ENCODE measurements around the gene RAPGEF1. TPM values are rescaled to one million over a fixed set of nuclear protein-coding genes. Genes with fewer than 3 reads are reported as not detected.

The RAPGEF1 gene
- total RNA-seq, 1 donor from 2014 or later, result 168 TPM

DNA sequence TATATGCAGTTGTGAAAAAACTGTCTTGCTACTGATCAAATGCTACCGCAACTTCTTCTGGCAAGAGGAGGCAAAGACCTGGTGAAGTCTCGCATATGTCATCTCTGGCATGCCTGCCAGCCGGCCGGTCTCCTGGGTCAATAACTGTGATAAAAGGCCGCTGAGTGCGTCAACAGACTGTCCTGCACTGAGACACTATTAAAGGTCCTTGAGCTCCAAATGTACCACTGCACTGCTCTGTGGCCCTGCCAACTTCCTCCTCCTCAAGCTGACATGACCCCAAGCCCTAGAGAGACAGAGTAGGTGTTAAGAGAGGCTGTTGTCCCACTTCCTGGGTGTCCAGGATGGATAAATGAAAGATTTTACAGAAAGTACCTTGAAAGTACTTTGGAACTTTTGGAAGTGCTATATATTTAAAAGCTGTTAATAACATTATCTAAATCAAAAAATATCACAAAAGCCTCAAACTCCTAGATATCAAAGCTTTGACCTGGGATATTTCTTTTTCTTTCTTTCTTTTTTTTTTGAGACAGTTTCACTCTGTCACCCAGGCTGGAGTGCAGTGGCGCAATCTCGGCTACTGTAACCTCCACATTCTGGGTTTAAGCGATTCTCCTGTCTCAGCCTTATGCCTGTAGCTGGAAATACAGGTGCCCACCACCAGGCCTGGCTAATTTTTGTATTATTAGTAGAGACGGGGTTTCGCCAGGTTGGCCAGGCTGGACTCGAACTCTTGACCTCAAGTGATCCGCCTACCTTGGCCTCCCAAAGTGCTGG lies 31.5 kb downstream of the RAPGEF1 start:
- H3K4me3 Mint-ChIP-seq, result peak overlapping the region; percentile 43
- H3K4me1 Mint-ChIP-seq (ENCODE audit: low read depth), result peaks cover 89% of the 10 kb centered on the region
- no peaks in the 10 kb centered on the region for H3K9me3 Mint-ChIP-seq
- H3K27ac Mint-ChIP-seq, result peak overlapping the region; percentile 81
- intact Hi-C loops (cut with micrococcal nuclease), result loop anchor here (1.0 to 2.0 kb wide), 2 partner anchors 16 to 30 kb away; no protein-coding TSS in a partner anchor
- H3K36me3 Mint-ChIP-seq (ENCODE audit: low read depth), result peaks cover 21% of the 10 kb centered on the region
- H3K27me3 Mint-ChIP-seq (ENCODE audit: insufficient read depth), result no peaks in the 10 kb centered on the region
- DNase-seq (ENCODE audit: low spot score), result no peak

DNA sequence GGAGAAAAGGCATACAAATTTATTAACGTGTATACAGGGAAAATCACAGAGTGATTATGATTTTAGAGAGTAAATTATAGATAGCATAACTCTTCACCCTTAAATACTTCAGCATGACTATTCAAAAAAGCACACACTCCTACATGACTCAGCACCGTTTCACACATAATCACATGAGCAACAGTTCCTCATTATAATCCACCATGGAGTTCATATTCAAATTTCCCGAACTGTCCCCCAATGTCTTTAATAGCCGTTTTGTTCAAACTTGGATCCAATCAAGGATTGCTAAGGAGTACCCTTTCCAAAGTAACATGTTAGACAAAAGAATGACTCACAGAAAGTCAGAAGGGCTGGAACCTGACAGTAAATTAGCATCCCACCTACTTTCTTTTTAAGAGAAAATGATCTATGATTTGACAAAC lies 32.1 kb downstream of the RAPGEF1 start:
- peak overlapping the region; percentile 81 for H3K27ac Mint-ChIP-seq
- H3K36me3 Mint-ChIP-seq (ENCODE audit: low read depth), result peaks cover 14% of the 10 kb centered on the region

GRCh38 chr9:131707050-131707449 lies 32.8 kb downstream of the RAPGEF1 start:
- intact Hi-C loops (cut with micrococcal nuclease), result no loop called here
- peaks cover 12% of the 10 kb centered on the region for H3K36me3 Mint-ChIP-seq (ENCODE audit: low read depth)
- H3K27ac Mint-ChIP-seq, result peak overlapping the region; percentile 70
- DNase-seq (ENCODE audit: low spot score), result no peak
- H3K27me3 Mint-ChIP-seq (ENCODE audit: insufficient read depth), result no peaks in the 10 kb centered on the region
- H3K9me3 Mint-ChIP-seq, result no peaks in the 10 kb centered on the region
- no peak overlapping the region for H3K4me3 Mint-ChIP-seq
- peaks cover 90% of the 10 kb centered on the region for H3K4me1 Mint-ChIP-seq (ENCODE audit: low read depth)

More for the DNA sequence above, 32.1 kb downstream of the RAPGEF1 start:
- H3K27me3 Mint-ChIP-seq (ENCODE audit: insufficient read depth), result no peaks in the 10 kb centered on the region
- DNase-seq (ENCODE audit: low spot score), result no peak
- no peaks in the 10 kb centered on the region for H3K9me3 Mint-ChIP-seq
- intact Hi-C loops (cut with micrococcal nuclease), result loop anchor here (2.0 kb wide), 1 partner anchor 15 kb away; no protein-coding TSS in a partner anchor
- H3K4me3 Mint-ChIP-seq, result no peak overlapping the region
- peaks cover 90% of the 10 kb centered on the region for H3K4me1 Mint-ChIP-seq (ENCODE audit: low read depth)

- DNase-seq (ENCODE audit: low spot score), result no peak
- Mint-ChIP-seq H3K9me3 (no peaks in the 10 kb centered on the region), H3K36me3 (ENCODE audit: low read depth) (peaks cover 12% of the 10 kb centered on the region), H3K4me1 (ENCODE audit: low read depth) (peaks cover 90% of the 10 kb centered on the region), H3K27ac (peak overlapping the region; percentile 78), H3K27me3 (ENCODE audit: insufficient read depth) (no peaks in the 10 kb centered on the region), H3K4me3 (no peak overlapping the region)
- intact Hi-C loops (cut with micrococcal nuclease), result no loop called here
Measured at GRCh38 chr9:131706608-131706970, 33.3 kb downstream of the RAPGEF1 start.

- Mint-ChIP-seq H3K36me3 (ENCODE audit: low read depth) (peaks cover 16% of the 10 kb centered on the region), H3K4me1 (ENCODE audit: low read depth) (peaks cover 89% of the 10 kb centered on the region), H3K27me3 (ENCODE audit: insufficient read depth) (no peaks in the 10 kb centered on the region), H3K9me3 (no peaks in the 10 kb centered on the region), H3K27ac (peak overlapping the region; percentile 11), H3K4me3 (no peak overlapping the region)
- intact Hi-C loops (cut with micrococcal nuclease), result loop anchor here (5.0 kb wide), 1 partner anchor 32 kb away; no protein-coding TSS in a partner anchor
- no peak for DNase-seq (ENCODE audit: low spot score)
Measured at GRCh38 chr9:131704988-131705387, 34.9 kb downstream of the RAPGEF1 start.

DNA sequence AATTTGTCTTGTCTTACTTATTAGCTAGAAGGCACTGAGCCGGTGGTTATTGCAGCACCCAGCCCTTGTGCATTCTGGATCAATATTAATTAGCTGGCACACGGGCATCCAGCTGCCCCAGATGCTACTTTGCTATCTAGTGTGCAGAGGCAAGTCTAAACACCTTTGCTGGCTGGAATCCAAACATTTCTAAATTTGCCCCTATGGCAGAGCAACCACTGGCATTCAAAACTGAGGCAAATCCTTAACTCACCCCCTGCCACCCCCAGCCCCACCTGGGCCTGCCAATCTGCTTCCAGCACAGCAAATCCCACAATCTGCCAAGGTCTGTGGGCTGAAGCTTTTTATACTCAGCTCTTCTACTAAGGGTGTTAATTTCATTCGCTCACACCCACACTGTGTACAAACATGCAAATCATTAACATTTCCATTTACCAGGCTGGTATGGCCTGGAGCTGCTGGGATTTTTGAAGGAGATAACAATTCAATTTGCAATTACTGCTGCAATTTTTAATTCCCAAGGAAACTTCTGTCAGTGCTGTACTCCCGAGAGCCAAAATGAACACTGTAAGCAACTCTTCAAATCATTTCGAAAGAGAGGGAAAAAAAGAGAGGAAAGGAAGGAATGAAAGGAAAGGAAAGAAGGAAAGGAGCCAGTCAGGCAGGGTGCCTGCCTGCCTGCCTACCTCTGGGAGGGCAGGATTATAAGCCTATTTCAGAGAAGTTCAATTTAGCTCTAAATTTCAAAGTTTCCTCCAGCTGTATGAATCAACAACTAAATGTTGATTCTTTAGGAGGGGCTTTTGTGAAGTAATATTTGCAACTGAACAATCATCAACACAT lies 35.5 kb downstream of the RAPGEF1 start:
- peak overlapping the region; percentile 91 for H3K27ac Mint-ChIP-seq
- intact Hi-C loops (cut with micrococcal nuclease), result loop anchor here (5.0 kb wide), 1 partner anchor 33 kb away; no protein-coding TSS in a partner anchor
- no peaks in the 10 kb centered on the region for H3K27me3 Mint-ChIP-seq (ENCODE audit: insufficient read depth)
- DNase-seq (ENCODE audit: low spot score), result no peak
- peaks cover 89% of the 10 kb centered on the region for H3K4me1 Mint-ChIP-seq (ENCODE audit: low read depth)
- H3K9me3 Mint-ChIP-seq, result no peaks in the 10 kb centered on the region
- peaks cover 18% of the 10 kb centered on the region for H3K36me3 Mint-ChIP-seq (ENCODE audit: low read depth)
- peak overlapping the region; percentile 65 for H3K4me3 Mint-ChIP-seq

DNA sequence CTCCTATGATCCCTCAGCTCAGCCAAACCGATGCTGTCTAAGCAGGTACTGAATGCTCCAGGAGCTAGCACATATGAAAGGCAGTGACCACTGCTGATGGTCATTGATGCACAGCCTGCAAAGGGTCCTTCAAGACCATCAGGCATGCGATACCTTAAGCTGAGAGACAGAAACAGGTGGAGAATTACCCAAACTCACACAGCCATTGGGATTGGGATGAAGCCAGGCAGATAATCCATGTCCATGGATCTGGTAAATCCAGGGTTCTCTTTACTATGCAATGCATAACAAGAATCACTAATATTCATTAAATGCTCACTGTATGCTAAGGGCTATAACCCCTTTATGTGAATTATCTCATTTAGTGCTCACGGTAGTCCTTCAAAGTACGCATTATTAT lies 36.2 kb downstream of the RAPGEF1 start:
- no peak for DNase-seq (ENCODE audit: low spot score)
- Mint-ChIP-seq H3K4me1 (ENCODE audit: low read depth) (peaks cover 94% of the 10 kb centered on the region), H3K27ac (no peak overlapping the region), H3K4me3 (no peak overlapping the region), H3K27me3 (ENCODE audit: insufficient read depth) (no peaks in the 10 kb centered on the region), H3K9me3 (no peaks in the 10 kb centered on the region), H3K36me3 (ENCODE audit: low read depth) (peaks cover 18% of the 10 kb centered on the region)
- intact Hi-C loops (cut with micrococcal nuclease), result loop anchor here (2.0 to 5.0 kb wide), 2 partner anchors 15 to 34 kb away; no protein-coding TSS in a partner anchor

- Mint-ChIP-seq H3K27me3 (ENCODE audit: insufficient read depth) (no peaks in the 10 kb centered on the region), H3K36me3 (ENCODE audit: low read depth) (peaks cover 18% of the 10 kb centered on the region), H3K27ac (no peak overlapping the region), H3K9me3 (no peaks in the 10 kb centered on the region), H3K4me3 (no peak overlapping the region), H3K4me1 (ENCODE audit: low read depth) (peaks cover 95% of the 10 kb centered on the region)
- intact Hi-C loops (cut with micrococcal nuclease), result loop anchor here (2.0 to 5.0 kb wide), 2 partner anchors 14 to 34 kb away; no protein-coding TSS in a partner anchor
- no peak for DNase-seq (ENCODE audit: low spot score)
Measured at GRCh38 chr9:131702911-131703310, 37.0 kb downstream of the RAPGEF1 start.

- intact Hi-C loops (cut with micrococcal nuclease), result loop anchor here (2.0 to 5.0 kb wide), 2 partner anchors 13 to 35 kb away; no protein-coding TSS in a partner anchor
- peaks cover 18% of the 10 kb centered on the region for H3K36me3 Mint-ChIP-seq (ENCODE audit: low read depth)
- H3K9me3 Mint-ChIP-seq, result no peaks in the 10 kb centered on the region
- H3K4me3 Mint-ChIP-seq, result no peak overlapping the region
- H3K27me3 Mint-ChIP-seq (ENCODE audit: insufficient read depth), result no peaks in the 10 kb centered on the region
- peaks cover 95% of the 10 kb centered on the region for H3K4me1 Mint-ChIP-seq (ENCODE audit: low read depth)
- no peak for DNase-seq (ENCODE audit: low spot score)
- no peak overlapping the region for H3K27ac Mint-ChIP-seq
Measured at GRCh38 chr9:131701789-131702337, 38.0 kb downstream of the RAPGEF1 start.

GRCh38 chr9:131701436-131701781 lies 38.5 kb downstream of the RAPGEF1 start:
- no peak overlapping the region for H3K4me3 Mint-ChIP-seq
- H3K27me3 Mint-ChIP-seq (ENCODE audit: insufficient read depth), result no peaks in the 10 kb centered on the region
- H3K4me1 Mint-ChIP-seq (ENCODE audit: low read depth), result peaks cover 93% of the 10 kb centered on the region
- peaks cover 13% of the 10 kb centered on the region for H3K36me3 Mint-ChIP-seq (ENCODE audit: low read depth)
- H3K9me3 Mint-ChIP-seq, result no peaks in the 10 kb centered on the region
- intact Hi-C loops (cut with micrococcal nuclease), result loop anchor here (5.0 kb wide), 1 partner anchor 36 kb away; no protein-coding TSS in a partner anchor
- DNase-seq (ENCODE audit: low spot score), result no peak
- H3K27ac Mint-ChIP-seq, result no peak overlapping the region

DNA sequence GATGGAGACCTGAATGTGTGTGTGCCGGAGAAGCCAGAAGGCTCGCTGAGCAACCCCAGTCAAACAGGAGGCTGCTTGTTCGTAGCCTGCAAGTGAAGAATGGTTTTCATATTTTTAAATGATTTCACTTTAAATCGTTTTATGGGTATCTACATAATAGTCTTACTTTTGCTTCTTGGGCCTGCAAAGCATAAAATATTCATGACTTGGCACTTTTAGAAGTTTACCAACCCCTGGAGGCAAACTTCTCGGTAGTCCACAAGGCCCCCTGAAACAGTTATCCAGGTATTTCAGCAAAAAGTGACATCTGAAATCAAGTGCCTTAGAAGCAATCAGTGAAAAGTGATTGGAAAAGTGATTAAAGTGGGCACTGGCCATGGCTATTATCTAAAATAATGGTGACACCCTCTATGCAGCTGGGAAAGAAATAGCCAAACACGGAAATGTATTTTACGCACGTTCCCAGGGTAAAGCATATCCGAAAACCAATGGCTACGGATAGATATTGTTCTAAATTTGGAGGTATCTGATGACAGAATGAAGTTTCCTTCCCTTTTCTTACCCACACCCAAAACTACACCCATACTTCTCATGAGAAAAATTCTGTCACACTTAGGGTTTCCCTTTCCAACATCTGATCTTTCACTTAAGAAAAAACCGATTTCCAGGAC lies 39.0 kb downstream of the RAPGEF1 start:
- Mint-ChIP-seq H3K36me3 (ENCODE audit: low read depth) (peaks cover 9% of the 10 kb centered on the region), H3K4me1 (ENCODE audit: low read depth) (peaks cover 92% of the 10 kb centered on the region), H3K9me3 (no peaks in the 10 kb centered on the region), H3K27ac (no peak overlapping the region), H3K27me3 (ENCODE audit: insufficient read depth) (no peaks in the 10 kb centered on the region), H3K4me3 (no peak overlapping the region)
- no peak for DNase-seq (ENCODE audit: low spot score)
- intact Hi-C loops (cut with micrococcal nuclease), result loop anchor here (5.0 kb wide), 1 partner anchor 36 kb away; no protein-coding TSS in a partner anchor

DNA sequence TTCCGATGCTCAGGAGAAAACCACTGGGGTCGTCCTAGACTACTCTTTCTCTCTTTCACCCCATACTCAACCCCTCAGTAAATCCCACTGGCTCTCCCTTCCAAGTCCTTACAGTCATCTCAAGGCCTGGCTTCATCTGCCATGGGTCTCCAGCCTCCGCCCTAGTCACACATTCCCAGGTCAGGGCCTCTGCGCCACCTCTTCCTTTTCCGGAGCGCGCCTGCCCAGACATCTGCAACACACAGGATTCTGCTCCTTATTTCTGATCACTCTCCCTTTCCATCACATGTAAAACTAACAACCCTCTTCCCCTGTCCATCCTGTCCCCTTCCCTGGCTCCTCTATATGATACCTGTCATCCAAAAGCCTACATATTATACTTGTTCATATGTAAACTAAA lies 39.8 kb downstream of the RAPGEF1 start:
- Mint-ChIP-seq H3K4me1 (ENCODE audit: low read depth) (peaks cover 92% of the 10 kb centered on the region), H3K9me3 (no peaks in the 10 kb centered on the region), H3K36me3 (ENCODE audit: low read depth) (peaks cover 11% of the 10 kb centered on the region), H3K27me3 (ENCODE audit: insufficient read depth) (no peaks in the 10 kb centered on the region), H3K4me3 (no peak overlapping the region), H3K27ac (peak overlapping the region; percentile 45)
- intact Hi-C loops (cut with micrococcal nuclease), result loop anchor here (5.0 kb wide), 1 partner anchor 37 kb away; no protein-coding TSS in a partner anchor
- DNase-seq (ENCODE audit: low spot score), result no peak
